HG03097 (cell line): ENCODE measurements around the gene CA10.

ENCODE experiments used
- ATAC-seq: cut with Tn5 transposase; IDR thresholded peaks from one replicate; pipeline ENCODE4 v1.9.1; 2021; ENCODE audit not compliant: unreplicated experiment, low FRiP score

Gene CA10

GRCh38 chr17:51793686-51794085 lies 364.8 kb downstream of the CA10 start:
- no peak for ATAC-seq

- ATAC-seq, result no peak
These were observed 379.7 kb downstream of the CA10 start for GRCh38 chr17:51778842-51779241.

GRCh38 chr17:51770027-51770759 lies 388.3 kb downstream of the CA10 start:
- no peak for ATAC-seq

GRCh38 chr17:51769231-51769630 lies 389.3 kb downstream of the CA10 start:
- no peak for ATAC-seq

GRCh38 chr17:51768706-51769105 lies 389.8 kb downstream of the CA10 start:
- ATAC-seq, result no peak

- ATAC-seq, result no peak
These were observed 391.2 kb downstream of the CA10 start for GRCh38 chr17:51767287-51767686.

- ATAC-seq, result no peak
These were observed 393.0 kb downstream of the CA10 start for GRCh38 chr17:51765282-51766135.

GRCh38 chr17:51764387-51764971 lies 394.0 kb downstream of the CA10 start:
- ATAC-seq, result peak; percentile 86

GRCh38 chr17:51763058-51763457 lies 395.5 kb downstream of the CA10 start:
- ATAC-seq, result no peak

- no peak for ATAC-seq
These were observed 397.4 kb downstream of the CA10 start for GRCh38 chr17:51761105-51761504.

- ATAC-seq, result no peak
These were observed 399.3 kb downstream of the CA10 start for GRCh38 chr17:51759260-51759659.

- ATAC-seq, result no peak
These were observed 407.4 kb downstream of the CA10 start for GRCh38 chr17:51751072-51751471.

- no peak for ATAC-seq
These were observed 409.5 kb downstream of the CA10 start for GRCh38 chr17:51748749-51749604.

- no peak for ATAC-seq
These were observed 412.1 kb downstream of the CA10 start for GRCh38 chr17:51746421-51746820.

- no peak for ATAC-seq
These were observed 412.5 kb downstream of the CA10 start for GRCh38 chr17:51745993-51746392.

GRCh38 chr17:51743477-51743876 lies 415.0 kb downstream of the CA10 start:
- ATAC-seq, result no peak

- ATAC-seq, result no peak
These were observed 415.9 kb downstream of the CA10 start for GRCh38 chr17:51742571-51742970.

GRCh38 chr17:51741458-51741857 lies 417.1 kb downstream of the CA10 start:
- no peak for ATAC-seq

GRCh38 chr17:51740531-51740930 lies 418.0 kb downstream of the CA10 start:
- no peak for ATAC-seq

GRCh38 chr17:51739245-51739886 lies 419.1 kb downstream of the CA10 start:
- no peak for ATAC-seq
